Measurements from ENCODE around the gene SVBP. TPM values are rescaled to one million over a fixed set of nuclear protein-coding genes. Genes with fewer than 3 reads are reported as not detected.

Gene SVBP
- total RNA-seq, 3 donors from 2014 or later, result 14.9 to 20.3 (median 15.4) TPM

DNA sequence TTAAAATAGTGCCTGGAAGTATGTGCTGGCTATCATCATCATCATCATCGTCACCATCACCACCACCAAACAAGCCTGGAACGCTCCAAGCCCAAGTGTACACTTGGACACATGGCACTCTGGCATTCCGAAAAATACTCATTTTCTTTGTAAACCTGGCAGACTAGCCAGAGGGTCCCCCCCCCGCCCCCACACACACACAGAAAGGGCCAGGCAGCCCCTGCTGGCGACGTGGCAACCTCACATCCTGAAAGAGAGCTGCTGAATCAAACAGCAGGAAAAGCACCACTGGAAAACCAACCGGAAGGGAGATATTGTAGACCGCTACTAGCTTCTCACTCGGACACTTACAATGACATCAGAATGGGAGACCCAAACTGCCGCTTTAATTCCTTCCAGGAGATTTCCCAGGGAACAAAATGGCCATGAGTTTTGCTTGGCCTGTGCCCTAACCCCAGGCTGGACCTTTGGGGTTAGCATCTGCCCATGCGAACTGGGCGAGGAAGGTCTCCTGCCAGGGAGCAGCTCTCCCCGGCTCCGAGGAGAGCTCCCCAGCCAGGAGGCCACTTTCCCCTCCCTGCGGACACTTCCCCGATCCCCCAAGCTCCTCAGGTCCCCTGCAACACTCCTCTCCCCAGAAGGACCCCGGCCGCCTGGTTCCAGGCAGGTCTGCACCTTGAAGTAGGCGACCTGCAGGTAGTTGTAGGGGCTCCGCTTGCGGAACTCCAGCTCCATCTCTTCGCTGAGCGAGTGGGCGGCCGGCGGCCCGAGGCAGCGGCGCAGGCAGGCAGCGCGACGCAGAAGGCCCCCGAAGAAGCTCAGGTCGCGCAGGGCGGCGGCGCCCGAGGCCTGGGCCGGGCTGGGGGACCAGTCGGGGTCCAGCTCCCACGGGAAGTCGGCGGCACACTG is 51.1 kb downstream of the SVBP start:
- ATAC-seq (peak; percentile 16), DNase-seq (peak in 1 of 3 donors; percentile 21)
- no peak for TF ChIP-seq CTCF (IDR thresholded peaks at IDR 0.05)
- Histone ChIP-seq H3K9me3 (no peaks in the 10 kb centered on the region), H3K4me1 (ENCODE audit: low read depth) (peaks cover 16% of the 10 kb centered on the region), H3K4me3 (peak overlapping the region; percentile 94), H3K36me3 (ENCODE audit: low read depth) (no peaks in the 10 kb centered on the region)
- intact Hi-C loops (cut with DNase I, micrococcal nuclease), result no loop called here

GRCh38 chr1:42765269-42765668 is 51.9 kb downstream of the SVBP start:
- H3K36me3 ChIP-seq (ENCODE audit: low read depth), result no peaks in the 10 kb centered on the region
- no peak for TF ChIP-seq CTCF (IDR thresholded peaks at IDR 0.05)
- ATAC-seq (no peak), DNase-seq (no peak)
- H3K9me3 ChIP-seq, result no peaks in the 10 kb centered on the region
- peaks cover 16% of the 10 kb centered on the region for H3K4me1 ChIP-seq (ENCODE audit: low read depth)
- H3K4me3 ChIP-seq, result no peak overlapping the region
- intact Hi-C loops (cut with DNase I, micrococcal nuclease), result no loop called here

DNA sequence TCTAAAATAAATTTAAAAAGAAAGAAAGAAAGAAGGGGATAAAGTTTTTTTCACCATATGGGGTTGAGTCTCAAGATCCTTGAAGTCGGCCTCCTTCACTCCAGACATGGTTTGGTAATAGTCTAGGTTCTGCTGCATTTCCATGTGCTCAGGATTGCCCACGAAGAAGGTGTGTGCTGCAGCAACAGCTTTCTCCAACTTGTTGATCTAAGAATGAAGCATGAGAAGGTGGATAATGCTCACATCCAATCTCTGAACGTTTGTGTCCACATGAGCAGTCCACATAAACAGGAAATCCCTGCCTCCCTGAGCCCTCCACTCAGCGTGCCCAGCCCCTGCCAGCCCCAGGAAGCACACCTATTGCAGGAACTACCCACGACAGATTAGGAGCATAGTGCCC is 54.9 kb downstream of the SVBP start:
- ATAC-seq (no peak), DNase-seq (no peak)
- Histone ChIP-seq H3K9me3 (no peaks in the 10 kb centered on the region), H3K4me3 (no peak overlapping the region), H3K36me3 (ENCODE audit: low read depth) (no peaks in the 10 kb centered on the region), H3K4me1 (ENCODE audit: low read depth) (peaks cover 5% of the 10 kb centered on the region)
- TF ChIP-seq CTCF (IDR thresholded peaks at IDR 0.05), result no peak
- intact Hi-C loops (cut with DNase I, micrococcal nuclease), result no loop called here

DNA sequence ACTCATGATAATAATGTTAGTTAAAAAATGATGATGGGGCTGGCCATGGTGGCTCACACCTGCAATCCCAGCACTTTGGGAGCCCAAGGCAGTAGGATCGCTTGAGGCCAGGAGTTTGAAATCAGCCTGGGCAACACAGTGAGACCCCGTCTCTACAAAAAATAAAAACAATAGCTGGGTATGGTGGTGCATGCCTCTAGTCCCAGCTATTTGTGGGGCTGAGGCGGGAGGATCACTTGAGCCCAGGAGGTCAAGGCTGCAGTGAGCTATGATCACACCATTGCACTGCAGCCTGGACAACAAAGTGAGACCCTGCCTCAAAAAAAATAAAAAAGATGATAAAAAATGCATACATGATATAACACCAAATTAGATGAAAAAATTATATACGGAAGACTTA is 55.6 kb downstream of the SVBP start:
- DNase-seq, result no peak
- no peaks in the 10 kb centered on the region for H3K9me3 ChIP-seq
- intact Hi-C loops (cut with DNase I, micrococcal nuclease), result no loop called here
- H3K4me1 ChIP-seq (ENCODE audit: low read depth), result peaks cover 5% of the 10 kb centered on the region
- no peak for ATAC-seq
- no peaks in the 10 kb centered on the region for H3K36me3 ChIP-seq (ENCODE audit: low read depth)
- TF ChIP-seq CTCF (IDR thresholded peaks at IDR 0.05), result no peak
- H3K4me3 ChIP-seq, result no peak overlapping the region

DNA sequence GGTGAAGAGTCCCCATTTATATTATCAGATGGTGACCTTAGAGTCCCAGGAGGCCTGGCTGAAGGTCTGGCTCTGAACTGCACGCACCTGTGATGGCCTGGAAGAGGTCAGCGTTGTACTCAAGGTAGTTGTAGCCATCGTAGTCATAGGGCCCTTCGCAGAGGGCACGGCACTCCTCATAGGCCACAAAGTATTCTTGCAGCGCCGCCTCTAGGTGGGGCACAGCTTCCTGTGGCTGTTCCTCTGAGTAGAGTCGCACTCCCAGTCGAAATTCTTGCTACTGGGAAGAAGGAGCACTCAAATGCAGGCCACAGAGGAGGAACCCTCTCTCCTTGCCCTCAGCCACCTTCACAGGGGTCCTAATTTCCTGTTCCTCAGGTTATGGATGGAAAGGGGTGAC is 58.1 kb downstream of the SVBP start:
- TF ChIP-seq CTCF (IDR thresholded peaks at IDR 0.05), result no peak
- Histone ChIP-seq H3K4me3 (no peak overlapping the region), H3K9me3 (no peaks in the 10 kb centered on the region), H3K36me3 (ENCODE audit: low read depth) (no peaks in the 10 kb centered on the region), H3K4me1 (ENCODE audit: low read depth) (no peaks in the 10 kb centered on the region)
- no peak for DNase-seq
- intact Hi-C loops (cut with DNase I, micrococcal nuclease), result no loop called here
- no peak for ATAC-seq
